ENCODE results near the gene ZG16. TPM values are rescaled to one million over a fixed set of nuclear protein-coding genes. Genes with fewer than 3 reads are reported as not detected.
"Not testable (repeated sequence)": the region's sequence is repeated elsewhere in the genome, so short reads cannot be mapped to it uniquely, and the experiment has no call there.

ZG16 gene, protein sequence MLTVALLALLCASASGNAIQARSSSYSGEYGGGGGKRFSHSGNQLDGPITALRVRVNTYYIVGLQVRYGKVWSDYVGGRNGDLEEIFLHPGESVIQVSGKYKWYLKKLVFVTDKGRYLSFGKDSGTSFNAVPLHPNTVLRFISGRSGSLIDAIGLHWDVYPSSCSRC
- total RNA-seq: not detected

- DNase-seq: no peak
These were observed at the start of gene ZG16 for GRCh38 chr16:29777576-29778350. Gene ZG16, plus strand, starts transcription at chr16:29778256. Its CDS starts 1,011 bp downstream, at chr16:29779267.

GRCh38 chr16:29729116-29729521 is 48.9 kb upstream of the ZG16 start:
- DNase-seq: no peak

DNA sequence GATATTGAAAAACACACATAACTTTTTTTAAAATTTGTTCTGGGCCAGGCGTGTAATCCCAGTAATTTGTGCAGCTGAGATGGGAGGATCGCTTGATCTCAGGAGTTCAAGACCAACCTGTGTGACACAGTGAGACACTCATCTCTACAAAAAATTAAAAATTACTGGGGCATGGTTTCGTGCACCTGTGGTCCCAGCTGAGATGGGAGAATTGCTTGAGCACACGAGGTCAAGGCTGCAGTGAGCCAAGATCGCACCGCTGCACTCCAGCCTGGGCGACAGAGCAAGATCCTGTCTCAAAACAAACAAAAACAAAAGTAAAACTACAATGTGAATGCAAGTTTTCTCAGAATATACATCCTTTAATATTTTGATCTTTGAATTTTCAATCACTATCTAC is 47.4 kb upstream of the ZG16 start:
- DNase-seq: no peak

- DNase-seq: not testable (repeated sequence)
These were observed 46.1 kb upstream of the ZG16 start for GRCh38 chr16:29731768-29732601.

DNA sequence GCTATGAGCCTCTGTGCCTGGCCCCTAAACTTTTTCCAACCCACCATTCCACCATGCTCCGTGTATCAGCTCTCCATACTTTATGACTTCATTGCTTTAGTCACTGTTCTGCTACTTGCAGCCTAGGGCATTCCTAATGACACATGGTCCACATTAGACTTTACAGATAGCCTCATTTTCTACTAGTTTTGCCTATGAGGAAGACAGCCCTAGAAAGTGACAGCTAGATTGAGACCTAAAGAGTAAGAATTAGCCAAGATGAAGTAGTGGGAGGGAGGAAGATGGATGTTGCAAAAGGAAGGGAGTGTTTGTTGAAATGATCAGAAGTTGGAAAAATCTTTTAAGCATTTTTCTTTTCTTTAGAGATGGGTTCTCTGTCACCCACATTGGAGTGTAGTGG is 43.3 kb upstream of the ZG16 start:
- DNase-seq: no peak

DNA sequence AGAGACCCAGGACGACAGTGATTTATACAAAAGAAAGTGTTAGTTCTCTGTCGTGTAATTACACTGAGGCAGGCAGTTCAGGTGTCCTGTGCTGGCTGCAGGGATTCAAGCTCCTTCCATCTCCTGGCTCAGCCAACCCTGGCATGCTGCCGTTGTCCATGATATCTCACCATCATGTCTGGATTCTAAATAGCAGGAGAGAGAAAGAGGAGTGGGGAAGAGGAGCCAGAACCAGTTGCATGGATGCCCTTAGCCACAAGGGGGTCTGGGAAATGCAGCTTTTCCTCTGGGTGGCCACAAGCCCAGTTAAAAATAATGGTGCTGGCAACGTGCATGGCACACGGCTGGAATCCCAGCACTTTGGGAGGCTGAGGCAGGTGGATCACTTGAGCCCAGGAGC is 41.9 kb upstream of the ZG16 start:
- no peak for DNase-seq

DNA sequence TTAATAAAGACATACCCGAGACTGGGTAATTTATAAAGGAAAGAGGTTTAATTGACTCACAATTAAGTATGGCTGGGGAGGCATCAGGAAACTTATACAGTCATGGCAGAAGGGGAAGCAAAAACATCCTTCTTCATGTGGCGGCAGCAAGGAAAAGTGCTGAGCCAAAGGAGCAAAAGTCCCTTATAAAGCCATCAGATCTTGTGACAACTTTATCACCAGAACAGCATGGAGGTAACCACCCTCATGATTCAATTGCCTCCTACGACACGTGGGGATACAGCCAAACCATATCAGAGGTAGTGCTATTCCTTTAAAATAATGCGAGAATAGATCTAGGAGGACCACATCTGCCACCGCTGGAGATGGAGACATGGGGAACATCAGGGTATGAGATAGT is 41.3 kb upstream of the ZG16 start:
- no peak for DNase-seq

DNA sequence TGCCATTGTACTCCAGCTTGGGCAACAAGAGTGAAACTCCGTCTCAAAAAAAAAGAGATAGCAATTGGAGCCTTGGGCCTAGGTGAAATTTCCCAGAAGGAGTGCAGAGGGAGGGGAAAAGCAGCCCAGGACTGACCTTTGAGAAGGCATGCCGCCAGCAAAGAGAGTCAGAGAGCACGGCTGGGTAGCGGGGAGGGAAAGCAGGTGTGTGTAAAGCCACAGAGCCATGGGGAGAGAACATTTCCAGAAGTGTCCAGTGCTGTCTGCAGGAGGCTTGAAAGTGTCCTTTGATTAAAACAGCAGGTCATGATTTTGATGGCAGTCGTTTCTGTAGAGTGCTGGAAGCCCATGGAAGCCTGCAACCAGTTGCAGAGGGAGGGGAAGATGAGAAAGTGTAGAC is 40.3 kb upstream of the ZG16 start:
- no peak for DNase-seq

DNA sequence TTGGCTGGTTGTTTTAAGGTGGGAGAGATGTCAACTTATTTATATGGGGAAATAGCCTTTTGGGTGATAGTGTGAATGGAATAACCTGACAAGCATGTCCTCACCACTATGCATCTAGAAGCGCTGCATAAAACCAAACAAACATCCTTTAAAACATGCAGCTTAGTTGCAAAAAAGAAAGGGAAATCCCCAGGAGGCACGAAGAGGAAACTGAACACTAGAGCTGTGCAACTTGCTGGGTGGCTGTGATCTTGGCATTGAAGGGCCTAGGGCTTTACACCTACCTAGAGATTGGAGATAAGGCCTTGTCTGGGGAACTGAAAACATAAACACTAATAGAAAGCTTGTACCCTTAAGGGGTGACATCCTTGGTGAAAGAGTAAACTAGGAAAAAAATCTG is 39.5 kb upstream of the ZG16 start:
- DNase-seq: no peak

GRCh38 chr16:29739927-29740629 is 38.0 kb upstream of the ZG16 start:
- DNase-seq: not testable (repeated sequence)

DNA sequence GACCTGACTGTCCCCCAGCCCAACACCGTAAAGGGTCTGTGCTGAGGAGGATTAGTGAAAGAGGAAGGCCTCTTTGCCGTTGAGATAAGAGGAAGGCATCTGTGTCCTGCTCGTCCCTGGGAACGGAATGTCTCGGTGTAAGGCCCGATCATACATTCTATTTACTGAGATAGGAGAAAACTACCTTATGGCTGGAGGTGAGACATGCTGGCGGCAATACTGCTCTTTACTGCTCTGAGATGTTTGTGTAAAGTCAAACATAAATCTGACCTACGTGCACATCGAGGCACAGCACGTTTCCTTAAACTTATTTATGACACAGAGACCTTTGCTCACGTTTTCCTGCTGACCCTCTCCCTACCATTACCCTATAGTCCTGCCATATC is 37.4 kb upstream of the ZG16 start:
- DNase-seq: not testable (repeated sequence)

GRCh38 chr16:29742683-29743275 is 35.3 kb upstream of the ZG16 start:
- no peak for DNase-seq

DNA sequence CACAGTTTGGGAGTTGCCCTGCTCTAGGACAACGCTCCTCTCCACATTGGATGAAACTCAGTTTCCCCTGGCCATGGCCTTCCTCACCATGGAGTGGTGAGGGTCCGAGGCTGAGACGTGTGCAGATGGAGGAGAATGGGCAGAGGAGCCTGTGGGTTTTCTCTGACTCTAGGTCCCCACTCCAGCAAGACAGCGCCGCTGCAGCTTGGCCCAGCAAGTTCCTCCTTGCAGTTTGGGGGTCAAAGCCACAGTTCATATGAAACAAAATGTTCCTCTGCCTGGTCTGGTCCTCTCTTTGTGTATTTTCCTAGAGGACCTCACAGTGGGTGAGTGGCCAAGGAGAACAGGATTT is 34.6 kb upstream of the ZG16 start:
- DNase-seq: no peak

GRCh38 chr16:29743827-29744531 is 34.1 kb upstream of the ZG16 start:
- DNase-seq: no peak

GRCh38 chr16:29744541-29745101 is 33.4 kb upstream of the ZG16 start:
- no peak for DNase-seq

DNA sequence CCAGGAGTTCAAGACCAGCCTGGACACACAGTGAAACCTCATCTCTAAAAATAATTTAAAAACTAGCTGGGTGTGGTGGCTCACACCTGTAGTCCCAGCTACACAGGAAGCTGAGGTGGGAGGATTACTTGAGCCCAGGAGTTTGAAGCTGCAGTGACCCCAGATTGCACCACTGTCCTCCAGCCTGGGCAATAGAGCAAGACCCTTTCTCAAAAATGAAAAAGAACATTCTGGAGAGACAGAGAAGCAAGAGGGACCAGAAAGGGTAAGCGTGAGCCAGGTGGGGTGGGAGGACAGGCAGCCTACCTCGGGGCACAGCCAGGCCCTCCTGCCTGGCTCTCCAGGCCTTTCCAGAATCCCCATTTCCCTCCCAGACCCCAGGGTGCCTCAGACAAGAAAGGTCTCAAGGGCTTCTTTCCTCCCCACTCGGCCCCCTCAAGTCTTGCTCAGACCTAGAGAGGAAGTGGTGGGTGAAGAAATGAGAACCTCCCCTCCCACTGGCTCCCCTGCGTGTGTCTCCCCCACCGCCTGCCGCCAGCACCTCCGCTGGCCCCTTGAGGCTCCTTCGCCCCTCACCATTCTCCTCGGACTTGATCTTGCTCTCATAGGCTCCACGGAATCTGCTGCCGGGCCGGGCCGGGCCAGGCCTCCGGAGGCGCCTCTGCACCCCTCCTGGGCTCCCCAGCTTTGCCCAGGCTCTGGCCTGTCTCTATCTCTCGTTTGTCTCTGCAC is 32.8 kb upstream of the ZG16 start:
- no peak for DNase-seq

GRCh38 chr16:29745853-29746345 is 32.2 kb upstream of the ZG16 start, which contains the start of gene C16orf54:
Gene C16orf54, minus strand, starts transcription at chr16:29745990. Its CDS starts 1,039 bp downstream, at chr16:29744951.
- no peak for DNase-seq

DNA sequence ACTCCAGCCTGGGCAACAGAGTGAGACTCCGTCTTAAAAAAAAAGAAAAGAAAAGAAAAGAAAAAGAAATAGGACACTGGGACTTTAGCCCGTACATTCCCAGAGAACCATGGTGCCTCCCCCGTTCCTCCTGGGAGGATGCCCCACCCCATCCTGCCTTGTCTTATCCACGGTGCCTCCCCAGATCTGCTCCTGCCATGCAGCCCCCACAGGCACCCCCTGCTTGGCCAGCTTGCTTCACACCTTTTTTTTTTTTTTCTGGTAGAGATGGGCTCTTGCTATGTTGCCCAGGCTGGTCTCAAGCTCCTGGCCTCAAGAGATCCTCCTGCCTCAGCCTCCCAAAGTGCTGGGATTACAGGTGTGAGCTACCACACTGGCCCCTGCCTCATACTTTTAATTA is 31.5 kb upstream of the ZG16 start:
- DNase-seq: not testable (repeated sequence)

DNA sequence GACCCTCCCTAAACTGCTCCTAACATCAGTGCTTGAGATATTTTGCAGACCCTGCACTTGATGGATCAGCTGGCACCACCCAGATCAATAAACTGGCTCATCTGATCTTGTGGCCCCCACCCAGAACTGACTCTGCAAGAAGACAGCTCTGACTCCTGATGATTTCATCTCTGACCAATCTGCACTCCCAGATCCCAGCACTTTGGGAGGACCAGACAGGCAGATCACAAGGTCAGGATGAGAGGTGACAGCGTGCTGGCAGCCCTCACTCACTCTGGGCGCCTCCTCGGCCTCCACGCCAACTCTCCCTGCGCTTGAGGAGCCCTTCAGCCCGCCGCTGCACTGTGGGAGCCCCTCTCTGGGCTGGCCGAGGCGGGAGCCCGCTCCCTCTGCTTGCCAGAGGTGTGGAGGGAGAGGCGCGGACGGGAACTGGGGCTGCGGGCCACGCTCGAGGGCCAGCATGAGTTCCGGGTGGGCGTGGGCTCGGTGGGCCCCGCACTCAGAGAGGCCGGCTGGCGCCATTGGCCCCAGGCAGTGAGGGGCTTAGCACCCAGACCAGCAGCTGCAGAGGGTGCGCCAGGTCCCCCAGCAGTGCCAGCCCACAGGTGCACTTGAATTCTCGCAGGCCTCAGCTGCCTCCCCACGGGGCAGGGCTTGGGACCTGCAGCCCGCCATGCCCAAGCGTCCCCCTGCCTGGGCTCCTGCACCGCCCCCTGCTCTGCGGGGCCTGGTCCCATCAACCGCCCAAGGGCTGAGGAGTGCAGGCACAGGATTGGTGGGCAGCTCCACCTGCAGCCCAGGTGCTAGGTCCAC is 29.9 kb upstream of the ZG16 start:
- no peak for DNase-seq
